ENCODE results near the gene CHRNA9. TPM values are rescaled to one million over a fixed set of nuclear protein-coding genes. Genes with fewer than 3 reads are reported as not detected.

CHRNA9 gene
- total and polyA plus RNA-seq, 2 of the 13 experiments (the other 11 are each of a cell fraction or from before 2014, with no cell fraction given), result not detected

DNA sequence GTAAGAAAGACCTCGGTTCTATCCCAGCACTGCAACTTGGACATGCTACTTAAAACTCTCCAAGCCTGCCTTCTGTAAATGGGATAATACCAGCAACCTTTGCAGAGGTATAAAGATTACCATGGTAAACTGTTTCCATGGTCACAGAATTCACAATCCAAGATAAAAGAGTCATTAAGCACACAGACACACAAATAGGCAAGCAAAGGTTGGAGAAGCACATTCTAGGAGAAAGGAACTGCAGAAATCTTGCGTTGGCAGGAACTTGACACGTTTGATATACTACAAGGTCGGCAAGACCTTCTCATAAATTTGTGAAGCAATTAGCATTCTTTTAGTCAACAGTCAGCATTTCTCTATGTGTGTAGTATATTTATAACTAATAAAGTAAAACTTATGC, 12.3 kb upstream of the CHRNA9 start:
- Histone ChIP-seq H3K9me3 (ENCODE audit: low read length) (no peaks in the 10 kb centered on the region), H3K27me3 (ENCODE audit: control insufficient read depth in 1 of 2, insufficient read depth in 2 of 2, low read length in 2 of 2) (no peaks in the 10 kb centered on the region), H3K36me3 (replicated peaks in 1 of 2; ENCODE audit: control insufficient read depth in 1 of 2, insufficient read depth in 2 of 2, low read length in 2 of 2) (no peaks in the 10 kb centered on the region), H3K9ac (ENCODE audit: insufficient read depth, low read depth, low read length) (no peak overlapping the region), H3K79me2 (ENCODE audit: insufficient read depth, low read length) (no peaks in the 10 kb centered on the region), H3K4me1 (ENCODE audit: insufficient read depth, low read length) (no peaks in the 10 kb centered on the region), H3K4me2 (ENCODE audit: low read depth, low read length) (no peak overlapping the region), H4K20me1 (ENCODE audit: insufficient read depth, low read length) (no peaks in the 10 kb centered on the region), H2AFZ (ENCODE audit: low read length) (peak overlapping the region; percentile 27), H3K27ac (ENCODE audit: extremely low read length, insufficient read depth, low read length) (no peak overlapping the region), H3K4me3 (replicated peaks in 1 of 3; ENCODE audit: insufficient read depth in 1 of 3, low read depth in 2 of 3, low read length in 3 of 3) (no peak overlapping the region)
- peak; percentile 54 to 77; a peak in 3 of 4 replicates for TF ChIP-seq MAFK (conservative IDR thresholded peaks at IDR 0.05 in 1 of 2, IDR thresholded peaks at IDR 0.05 in 1 of 2; ENCODE audit: low read length in 2 of 2)
- TF ChIP-seq RFX1 (IDR thresholded peaks at IDR 0.05), result no peak
- no peak for TF ChIP-seq ZNF496 (CRISPR knock-in tag; IDR thresholded peaks at IDR 0.05; ENCODE audit: insufficient replicate concordance)
- TF ChIP-seq MAFF (IDR thresholded peaks at IDR 0.05; ENCODE audit: low read depth, low read length), result peak; percentile 58; the same call in 1 of the 2 replicates
- no peak for TF ChIP-seq ZNF678 (CRISPR knock-in tag; IDR thresholded peaks at IDR 0.05)
- FAIRE-seq, result no peak
- BruUV-seq (replicated peaks), result no TSS peak
- ChIA-PET CTCF (ENCODE audit: low intra/inter-chr PET ratio, low total read pairs) (no interaction called here), POLR2A (no interaction called here)
- no peak for ATAC-seq
- intact Hi-C loops (cut with micrococcal nuclease; ENCODE audit: unreplicated experiment) (no loop called here), in situ Hi-C loops (cut with HindIII; ENCODE audit: extremely low pct_ligation_motif_present, low pct_unique_long_range_greater_than_20kb) (no loop called here)
- WGBS (ENCODE audit: low lambda C conversion rate), result 4% methylated on average over 4 of the region's 4 CpGs
- DNase-seq (ENCODE audit: low spot score), result no peak

DNA sequence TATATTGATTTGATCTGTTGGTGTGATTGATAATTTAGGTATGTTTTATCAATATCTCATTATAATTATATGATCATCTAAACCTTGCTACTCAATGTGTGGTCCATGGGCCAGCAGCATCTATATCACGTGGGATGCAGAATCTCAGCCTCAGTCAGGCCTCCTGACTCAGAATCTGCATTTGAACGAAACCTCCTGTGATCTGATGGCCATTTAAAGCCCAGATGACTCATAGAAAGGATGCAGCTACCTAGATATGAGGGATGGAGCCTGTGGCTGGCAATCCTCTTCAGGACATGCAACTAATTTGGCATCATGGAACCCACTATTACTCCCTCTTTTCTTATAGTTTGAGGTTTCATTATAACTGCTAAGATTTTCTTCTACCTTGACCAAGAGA, 11.3 kb upstream of the CHRNA9 start:
- Histone ChIP-seq H3K36me3 (replicated peaks in 1 of 2; ENCODE audit: control insufficient read depth in 1 of 2, insufficient read depth in 2 of 2, low read length in 2 of 2) (no peaks in the 10 kb centered on the region), H4K20me1 (ENCODE audit: insufficient read depth, low read length) (no peaks in the 10 kb centered on the region), H3K27me3 (ENCODE audit: control insufficient read depth in 1 of 2, insufficient read depth in 2 of 2, low read length in 2 of 2) (no peaks in the 10 kb centered on the region), H3K4me1 (ENCODE audit: insufficient read depth, low read length) (no peaks in the 10 kb centered on the region), H3K4me3 (replicated peaks in 1 of 3; ENCODE audit: insufficient read depth in 1 of 3, low read depth in 2 of 3, low read length in 3 of 3) (no peak overlapping the region), H2AFZ (ENCODE audit: low read length) (no peak overlapping the region), H3K4me2 (ENCODE audit: low read depth, low read length) (no peak overlapping the region), H3K9me3 (ENCODE audit: low read length) (no peaks in the 10 kb centered on the region), H3K9ac (ENCODE audit: insufficient read depth, low read depth, low read length) (no peak overlapping the region), H3K79me2 (ENCODE audit: insufficient read depth, low read length) (no peaks in the 10 kb centered on the region), H3K27ac (ENCODE audit: extremely low read length, insufficient read depth, low read length) (no peak overlapping the region)
- TF ChIP-seq ARNT2 (CRISPR knock-in tag; IDR thresholded peaks at IDR 0.05; ENCODE audit: low read depth) (no peak), RFX5 (IDR thresholded peaks at IDR 0.05; ENCODE audit: low read depth, low read length) (no peak), MED8 (CRISPR knock-in tag; IDR thresholded peaks at IDR 0.05; ENCODE audit: insufficient replicate concordance) (no peak), MTF1 (CRISPR knock-in tag; IDR thresholded peaks at IDR 0.05) (no peak)
- ATAC-seq (no peak), FAIRE-seq (no peak), DNase-seq (ENCODE audit: low spot score) (no peak)
- intact Hi-C loops (cut with micrococcal nuclease; ENCODE audit: unreplicated experiment) (no loop called here), in situ Hi-C loops (cut with HindIII; ENCODE audit: extremely low pct_ligation_motif_present, low pct_unique_long_range_greater_than_20kb) (no loop called here)
- ChIA-PET CTCF (ENCODE audit: low intra/inter-chr PET ratio, low total read pairs) (no interaction called here), POLR2A (no interaction called here)
- 11% methylated on average over 2 of the region's 2 CpGs for WGBS (ENCODE audit: low lambda C conversion rate)
- BruUV-seq (replicated peaks), result no TSS peak
